ENCODE data around the gene ASAP3. TPM values are rescaled to one million over a fixed set of nuclear protein-coding genes. Genes with fewer than 3 reads are reported as not detected.
"Not testable (repeated sequence)": the region's sequence is repeated elsewhere in the genome, so short reads cannot be mapped to it uniquely, and the experiment has no call there.

ASAP3 gene
- total and polyA plus RNA-seq, 9 donors: 37.3 to 147 (median 91.0) TPM

DNA sequence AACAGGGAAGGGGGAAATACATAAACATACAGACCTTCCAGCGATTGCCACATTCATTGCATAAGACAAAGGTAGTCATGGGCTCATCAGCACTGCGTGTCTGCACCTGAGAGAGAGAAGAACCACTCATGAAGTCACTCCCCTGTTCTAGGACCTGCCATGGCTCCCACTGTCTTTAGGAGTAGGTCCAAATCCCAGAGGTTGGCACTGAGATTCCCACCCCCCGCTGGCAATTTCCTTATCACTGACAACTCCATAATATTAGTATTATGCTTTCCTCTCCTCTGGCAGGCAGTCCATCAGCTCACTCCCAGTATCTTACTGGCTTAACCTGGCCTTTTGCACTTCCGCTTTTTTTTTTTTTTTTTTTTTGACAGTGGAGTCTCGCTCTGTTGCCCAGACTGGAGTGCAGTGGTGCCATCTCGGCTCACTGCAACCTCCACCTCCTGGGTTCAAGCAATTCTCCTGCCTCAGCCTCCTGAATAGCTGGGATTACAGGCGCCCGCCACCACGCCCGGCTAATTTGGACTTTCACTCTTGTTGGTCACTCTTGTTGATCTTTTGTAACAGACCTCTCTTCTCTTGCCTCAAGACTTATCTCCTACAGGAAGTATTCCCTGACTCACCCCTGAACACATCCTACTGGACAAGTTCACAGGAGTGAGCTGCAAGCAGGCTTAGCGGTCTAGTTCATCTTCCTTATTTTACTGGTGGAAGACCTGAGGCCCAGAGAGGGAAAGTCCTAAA is 99.5 kb downstream of the ASAP3 start:
- WGBS, 3 donors: 78 to 80% (median 79%) methylated on average over 11 of the region's 11 CpGs
- H3K36me3 ChIP-seq: no peaks in the 10 kb centered on the region
- H3K4me3 ChIP-seq: no peak overlapping the region
- intact Hi-C loops (cut with DNase I): no loop called here
- H3K27me3 ChIP-seq: no peaks in the 10 kb centered on the region
- no peaks in the 10 kb centered on the region for H3K9me3 ChIP-seq
- DNase-seq: peak in 1 of 5 donors; percentile 23
- H3K27ac ChIP-seq: no peak overlapping the region
- no peak for TF ChIP-seq POLR2A (IDR thresholded peaks at IDR 0.05)
- TF ChIP-seq EP300 (IDR thresholded peaks at IDR 0.05): no peak
- no peak for TF ChIP-seq CTCF (IDR thresholded peaks at IDR 0.05)
- peaks cover 10% of the 10 kb centered on the region for H3K4me1 ChIP-seq (ENCODE audit: insufficient read depth)

- H3K27ac ChIP-seq: no peak overlapping the region
These were observed 100.2 kb downstream of the ASAP3 start for GRCh38 chr1:23383577-23384311.

DNA sequence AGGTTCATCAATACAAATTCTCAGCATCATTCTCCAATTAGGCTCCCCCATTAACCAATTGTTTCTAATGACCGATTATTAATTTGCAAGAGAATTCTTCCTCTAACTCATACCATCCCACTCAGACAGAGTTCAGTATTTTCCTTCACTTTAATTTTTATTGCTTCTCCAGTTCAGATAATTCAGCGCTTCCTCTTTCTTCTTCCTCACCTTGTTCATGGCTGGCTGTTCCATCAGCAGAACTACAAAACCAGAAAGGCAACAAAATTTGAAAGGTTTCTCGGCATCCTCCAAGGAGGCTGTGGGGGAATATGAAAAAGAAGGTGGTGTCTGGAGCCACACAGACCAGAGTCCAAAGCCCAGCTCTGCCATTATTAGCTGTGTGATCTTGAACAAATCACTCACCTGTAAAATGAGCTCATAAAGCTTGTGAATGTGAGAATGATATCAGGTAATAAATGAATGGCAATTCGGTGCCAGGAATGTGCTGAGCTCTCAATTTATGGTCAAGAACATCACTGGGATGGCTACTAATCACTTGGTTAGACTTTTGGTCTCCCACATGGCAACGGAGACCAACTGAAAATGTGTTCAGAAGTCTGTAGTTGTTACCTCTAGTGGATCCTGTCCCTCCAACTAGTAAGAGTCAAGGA is 102.6 kb downstream of the ASAP3 start:
- no peak overlapping the region for H3K4me3 ChIP-seq
- no peaks in the 10 kb centered on the region for H3K36me3 ChIP-seq
- DNase-seq: no peak
- intact Hi-C loops (cut with DNase I): no loop called here
- TF ChIP-seq EP300 (IDR thresholded peaks at IDR 0.05): no peak
- TF ChIP-seq POLR2A (IDR thresholded peaks at IDR 0.05): no peak
- TF ChIP-seq CTCF (IDR thresholded peaks at IDR 0.05): no peak
- 80 to 86% (median 86%) methylated on average over 5 of the region's 5 CpGs for WGBS, 3 donors
- no peaks in the 10 kb centered on the region for H3K9me3 ChIP-seq
- peak overlapping the region in 1 of 2 donors; percentile 15 for H3K27ac ChIP-seq
- peaks cover 9% of the 10 kb centered on the region for H3K4me1 ChIP-seq (ENCODE audit: insufficient read depth)
- no peaks in the 10 kb centered on the region for H3K27me3 ChIP-seq

More at GRCh38 chr1:23383577-23384311, 100.2 kb downstream of the ASAP3 start:
- Histone ChIP-seq H3K9me3 (no peaks in the 10 kb centered on the region), H3K27me3 (no peaks in the 10 kb centered on the region), H3K36me3 (no peaks in the 10 kb centered on the region), H3K4me1 (ENCODE audit: insufficient read depth) (peaks cover 10% of the 10 kb centered on the region), H3K4me3 (no peak overlapping the region)
- DNase-seq: peak in 1 of 5 donors; percentile 23
- intact Hi-C loops (cut with DNase I): no loop called here
- TF ChIP-seq CTCF (IDR thresholded peaks at IDR 0.05) (no peak), EP300 (IDR thresholded peaks at IDR 0.05) (no peak), POLR2A (IDR thresholded peaks at IDR 0.05) (no peak)
- WGBS, 3 donors: 50 to 51% (median 51%) methylated on average over 8 of the region's 8 CpGs

DNA sequence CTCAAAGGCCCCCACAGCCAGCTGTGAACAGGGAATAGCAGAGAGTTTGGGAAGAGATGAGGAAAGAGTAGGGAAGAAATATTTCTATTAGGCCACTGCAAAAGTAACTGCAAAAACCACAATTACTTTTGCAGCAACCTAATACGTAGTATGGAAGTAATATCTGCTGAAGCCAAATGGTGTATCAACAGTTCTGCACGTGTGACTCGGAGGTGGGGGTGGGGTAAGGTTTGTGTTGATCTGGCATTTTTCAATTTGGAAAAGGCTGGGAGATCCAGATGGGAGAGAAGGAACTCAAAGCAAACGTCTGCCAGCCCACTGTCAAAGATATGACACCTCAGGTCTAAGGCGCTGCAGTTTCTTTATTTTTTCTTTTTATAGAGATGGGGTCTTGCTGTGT is 103.3 kb downstream of the ASAP3 start:
- Histone ChIP-seq H3K27me3 (no peaks in the 10 kb centered on the region), H3K27ac (peak overlapping the region in 1 of 2 donors; percentile 15), H3K36me3 (no peaks in the 10 kb centered on the region), H3K4me1 (ENCODE audit: insufficient read depth) (peaks cover 9% of the 10 kb centered on the region), H3K9me3 (no peaks in the 10 kb centered on the region), H3K4me3 (no peak overlapping the region)
- WGBS, 3 donors: 32 to 35% (median 35%) methylated on average over 5 of the region's 5 CpGs
- intact Hi-C loops (cut with DNase I): no loop called here
- DNase-seq: no peak
- TF ChIP-seq EP300 (IDR thresholded peaks at IDR 0.05) (no peak), CTCF (IDR thresholded peaks at IDR 0.05) (no peak), POLR2A (IDR thresholded peaks at IDR 0.05) (no peak)

DNA sequence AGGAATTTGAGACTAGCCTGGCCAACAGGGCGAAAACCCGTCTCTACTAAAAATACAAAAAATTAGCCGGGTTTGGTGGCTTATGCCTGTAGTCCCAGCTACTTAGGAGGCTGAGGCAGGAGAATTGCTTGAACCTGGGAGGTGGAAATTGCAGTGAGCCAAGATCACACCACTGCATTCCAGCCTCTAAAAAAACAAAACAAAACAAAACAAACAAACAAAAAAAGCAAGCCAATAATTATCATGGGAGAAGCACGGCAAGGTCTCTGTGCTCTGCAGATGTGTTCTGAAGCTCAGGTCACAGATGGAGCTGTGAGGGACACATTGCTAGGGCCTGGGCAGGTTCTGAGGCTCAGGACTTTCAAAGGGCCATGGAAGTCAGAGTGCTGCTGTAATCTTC is 103.7 kb downstream of the ASAP3 start:
- H3K9me3 ChIP-seq; H3K27me3 ChIP-seq; H3K4me3 ChIP-seq; H3K36me3 ChIP-seq; DNase-seq; intact Hi-C loops (cut with DNase I); H3K4me1 ChIP-seq (ENCODE audit: insufficient read depth): not testable (repeated sequence)
- peak overlapping the region in 1 of 2 donors; percentile 15 for H3K27ac ChIP-seq
- 37 to 46% (median 46%) methylated on average over 4 of the region's 4 CpGs for WGBS, 3 donors
